Measurements from ENCODE around the gene PEX13.
A peak's percentile ranks its signal among the peaks of the same experiment; 100 is the strongest.

PEX13 gene

GRCh38 chr2:61017556-61018317, at the start of gene PEX13, which contains the start of gene PUS10:
TSS of gene PEX13 (plus strand) at chr2:61017720. CDS start at chr2:61017760, 40 bp downstream.
TSS of gene PUS10 (minus strand) at chr2:61018255. CDS start at chr2:61011890, 6,365 bp downstream.
- H3K9me3 ChIP-seq (ENCODE audit: control insufficient read depth, insufficient read depth, low read length): peaks cover 6% of the 10 kb centered on the region; the same call in 1 of the 2 replicates
- peaks cover 23% of the 10 kb centered on the region for H3K4me1 ChIP-seq (ENCODE audit: control insufficient read depth, low read length)
- no peaks in the 10 kb centered on the region for H3K27me3 ChIP-seq (ENCODE audit: control insufficient read depth, low read length)
- no peak for TF ChIP-seq CTCF (IDR thresholded peaks at IDR 0.05; ENCODE audit: low read depth, low read length, poor library complexity, severe bottlenecking)
- TF ChIP-seq EZH2phosphoT487 (IDR thresholded peaks at IDR 0.05; ENCODE audit: borderline replicate concordance, low read length): no peak
- H4K20me1 ChIP-seq (ENCODE audit: control insufficient read depth, insufficient read depth, low read depth, low read length): no peaks in the 10 kb centered on the region
- H3K36me3 ChIP-seq (ENCODE audit: control insufficient read depth, low read length): peaks cover 23% of the 10 kb centered on the region
- no peaks in the 10 kb centered on the region for H3F3A ChIP-seq (ENCODE audit: control insufficient read depth, insufficient read depth)
- no peaks in the 10 kb centered on the region for H3K9me2 ChIP-seq (replicated peaks; ENCODE audit: control insufficient read depth, low read length)
- peaks cover 70% of the 10 kb centered on the region for H3K79me2 ChIP-seq (ENCODE audit: control insufficient read depth, low read length)
- H3K4me3 ChIP-seq (ENCODE audit: low read length): peak within 1 kb of the TSS; percentile 91
- peak within 1 kb of the TSS; percentile 91 for H3K4me2 ChIP-seq (ENCODE audit: low read length)
- H3K27ac ChIP-seq (ENCODE audit: low read depth, low read length): peak within 1 kb of the TSS; percentile 81

- H3K9me3 ChIP-seq (ENCODE audit: control insufficient read depth, insufficient read depth, low read length): no peaks in the 10 kb centered on the region
- H3K4me3 ChIP-seq (ENCODE audit: low read length): peak overlapping the region; percentile 77
- peaks cover 49% of the 10 kb centered on the region for H3K79me2 ChIP-seq (ENCODE audit: control insufficient read depth, low read length)
- H3F3A ChIP-seq (ENCODE audit: control insufficient read depth, insufficient read depth): peaks cover 51% of the 10 kb centered on the region
- H3K27me3 ChIP-seq (ENCODE audit: control insufficient read depth, low read length): no peaks in the 10 kb centered on the region
- TF ChIP-seq CTCF (IDR thresholded peaks at IDR 0.05; ENCODE audit: low read depth, low read length, poor library complexity, severe bottlenecking) (no peak), EZH2phosphoT487 (IDR thresholded peaks at IDR 0.05; ENCODE audit: borderline replicate concordance, low read length) (no peak)
- no peaks in the 10 kb centered on the region for H4K20me1 ChIP-seq (ENCODE audit: control insufficient read depth, insufficient read depth, low read depth, low read length)
- peaks cover 7% of the 10 kb centered on the region for H3K36me3 ChIP-seq (ENCODE audit: control insufficient read depth, low read length)
- peak overlapping the region; percentile 98 for H3K4me2 ChIP-seq (ENCODE audit: low read length)
- H3K27ac ChIP-seq (ENCODE audit: low read depth, low read length): peak overlapping the region; percentile 93
- H3K4me1 ChIP-seq (ENCODE audit: control insufficient read depth, low read length): peaks cover 96% of the 10 kb centered on the region
- no peaks in the 10 kb centered on the region for H3K9me2 ChIP-seq (replicated peaks; ENCODE audit: control insufficient read depth, low read length)
These were observed 44.4 kb upstream of the PEX13 start for GRCh38 chr2:60972889-60973656.

GRCh38 chr2:60973705-60974104, 43.8 kb upstream of the PEX13 start:
- Histone ChIP-seq H3K9me3 (ENCODE audit: control insufficient read depth, insufficient read depth, low read length) (no peaks in the 10 kb centered on the region), H3K4me3 (ENCODE audit: low read length) (peak overlapping the region; percentile 77), H3K4me1 (ENCODE audit: control insufficient read depth, low read length) (peaks cover 96% of the 10 kb centered on the region), H3K36me3 (ENCODE audit: control insufficient read depth, low read length) (peaks cover 7% of the 10 kb centered on the region), H4K20me1 (ENCODE audit: control insufficient read depth, insufficient read depth, low read depth, low read length) (no peaks in the 10 kb centered on the region), H3F3A (ENCODE audit: control insufficient read depth, insufficient read depth) (peaks cover 49% of the 10 kb centered on the region), H3K4me2 (ENCODE audit: low read length) (peak overlapping the region; percentile 98), H3K27me3 (ENCODE audit: control insufficient read depth, low read length) (no peaks in the 10 kb centered on the region), H3K79me2 (ENCODE audit: control insufficient read depth, low read length) (peaks cover 43% of the 10 kb centered on the region), H3K27ac (ENCODE audit: low read depth, low read length) (peak overlapping the region; percentile 93), H3K9me2 (replicated peaks; ENCODE audit: control insufficient read depth, low read length) (no peaks in the 10 kb centered on the region)
- no peak for TF ChIP-seq EZH2phosphoT487 (IDR thresholded peaks at IDR 0.05; ENCODE audit: borderline replicate concordance, low read length)
